CD4-positive, alpha-beta T cell treated with Interleukin-21 for 1 hour (primary cell): ENCODE results near the gene A4GNT.
"Not testable (repeated sequence)": the region's sequence is repeated elsewhere in the genome, so short reads cannot be mapped to it uniquely, and the experiment has no call there.

Experiments
- DNase-seq: peaks from one replicate; pipeline ENCODE4 v3.0.0-alpha.2; 2020

Gene A4GNT

GRCh38 chr3:138132239-138132638 lies at the start of gene A4GNT:
A4GNT (minus strand) TSS chr3:138132390; CDS start chr3:138131256, 1,134 bp downstream.
- no peak for DNase-seq

- DNase-seq, result peak; percentile 59
Measured at GRCh38 chr3:138180375-138181029, 48.3 kb upstream of the A4GNT start.

GRCh38 chr3:138174421-138175131 lies 42.4 kb upstream of the A4GNT start, which contains the start of gene DBR1:
DBR1 (minus strand) TSS chr3:138174921; CDS start chr3:138174795, 126 bp downstream.
- DNase-seq, result peak; percentile 89

GRCh38 chr3:138173769-138174420 lies 41.7 kb upstream of the A4GNT start:
- no peak for DNase-seq

- no peak for DNase-seq
Measured at GRCh38 chr3:138172625-138173024, 40.4 kb upstream of the A4GNT start.

GRCh38 chr3:138165061-138165460 lies 32.9 kb upstream of the A4GNT start:
- DNase-seq, result no peak

GRCh38 chr3:138157743-138158142 lies 25.6 kb upstream of the A4GNT start:
- DNase-seq, result no peak

- DNase-seq, result no peak
Measured at GRCh38 chr3:138154534-138154933, 22.3 kb upstream of the A4GNT start.

- no peak for DNase-seq
Measured at GRCh38 chr3:138148503-138148902, 16.3 kb upstream of the A4GNT start.

- not testable (repeated sequence) for DNase-seq
Measured at GRCh38 chr3:138142181-138142580, 10.0 kb upstream of the A4GNT start.

GRCh38 chr3:138140940-138141339 lies 8.8 kb upstream of the A4GNT start:
- DNase-seq, result no peak

- no peak for DNase-seq
Measured at GRCh38 chr3:138139691-138140090, 7.5 kb upstream of the A4GNT start.

- DNase-seq, result no peak
Measured at GRCh38 chr3:138137861-138138260, 5.7 kb upstream of the A4GNT start.

- DNase-seq, result no peak
Measured at GRCh38 chr3:138136201-138136600, 4.0 kb upstream of the A4GNT start.

- DNase-seq, result no peak
Measured at GRCh38 chr3:138135833-138136194, 3.6 kb upstream of the A4GNT start.

GRCh38 chr3:138135146-138135832 lies 3.1 kb upstream of the A4GNT start:
- no peak for DNase-seq

- no peak for DNase-seq
Measured at GRCh38 chr3:138127636-138128365, 4.4 kb downstream of the A4GNT start.

GRCh38 chr3:138125548-138126221 lies 6.5 kb downstream of the A4GNT start:
- no peak for DNase-seq

GRCh38 chr3:138124706-138125355 lies 7.4 kb downstream of the A4GNT start:
- no peak for DNase-seq

GRCh38 chr3:138124188-138124587 lies 8.0 kb downstream of the A4GNT start:
- no peak for DNase-seq

- DNase-seq, result no peak
Measured at GRCh38 chr3:138119423-138119766, 12.8 kb downstream of the A4GNT start.
